ENCODE data around the gene RNLS.

Gene RNLS

GRCh38 chr10:88415533-88416130 lies 167.5 kb downstream of the RNLS start:
- no peak for TF ChIP-seq CTCF (conservative IDR thresholded peaks at IDR 0.05; ENCODE audit: low read length)
- no peak for DNase-seq (ENCODE audit: low read depth)
- no peak overlapping the region for H3K4me3 ChIP-seq (ENCODE audit: low read length)

GRCh38 chr10:88413412-88413811 lies 169.7 kb downstream of the RNLS start:
- no peak for TF ChIP-seq CTCF (conservative IDR thresholded peaks at IDR 0.05; ENCODE audit: low read length)
- H3K4me3 ChIP-seq (ENCODE audit: low read length): no peak overlapping the region
- no peak for DNase-seq (ENCODE audit: low read depth)

GRCh38 chr10:88411772-88412349 lies 171.3 kb downstream of the RNLS start:
- H3K4me3 ChIP-seq (ENCODE audit: low read length): no peak overlapping the region
- DNase-seq (ENCODE audit: low read depth): no peak
- TF ChIP-seq CTCF (conservative IDR thresholded peaks at IDR 0.05; ENCODE audit: low read length): no peak

GRCh38 chr10:88409824-88410223 lies 173.3 kb downstream of the RNLS start:
- H3K4me3 ChIP-seq (ENCODE audit: low read length): no peak overlapping the region
- DNase-seq (ENCODE audit: low read depth): no peak
- TF ChIP-seq CTCF (conservative IDR thresholded peaks at IDR 0.05; ENCODE audit: low read length): no peak

GRCh38 chr10:88409236-88409635 lies 173.9 kb downstream of the RNLS start:
- no peak for TF ChIP-seq CTCF (conservative IDR thresholded peaks at IDR 0.05; ENCODE audit: low read length)
- DNase-seq (ENCODE audit: low read depth): no peak

GRCh38 chr10:88408096-88408495 lies 175.0 kb downstream of the RNLS start:
- no peak for TF ChIP-seq CTCF (conservative IDR thresholded peaks at IDR 0.05; ENCODE audit: low read length)
- no peak overlapping the region for H3K4me3 ChIP-seq (ENCODE audit: low read length)
- DNase-seq (ENCODE audit: low read depth): peak; percentile 66

More at GRCh38 chr10:88409236-88409635, 173.9 kb downstream of the RNLS start:
- H3K4me3 ChIP-seq (ENCODE audit: low read length): no peak overlapping the region

GRCh38 chr10:88404133-88404532 lies 179.0 kb downstream of the RNLS start:
- no peak overlapping the region for H3K4me3 ChIP-seq (ENCODE audit: low read length)
- TF ChIP-seq CTCF (conservative IDR thresholded peaks at IDR 0.05; ENCODE audit: low read length): no peak
- no peak for DNase-seq (ENCODE audit: low read depth)
